Uterus (tissue), 4 donors: ENCODE measurements around the gene COL4A1. TPM values are rescaled to one million over a fixed set of nuclear protein-coding genes. Genes with fewer than 3 reads are reported as not detected.

Experiments
- DNase-seq, 2 donors: peaks; one replicate each; pipeline ENCODE4 v3.0.0-alpha.2; 2019 to 2020
- H3K27ac ChIP-seq, 2 donors: fragments of 200-600 bp; sonication (generic); 1 replicate in 1 of 2; 2 replicates in 1 of 2; pipeline ENCODE4 v1.5.1; 2016 to 2018
- H3K27me3 ChIP-seq, 2 donors: fragments of 200-600 bp; sonication (generic); one replicate each; pipeline ENCODE4 v1.5.1; 2018 to 2019; ENCODE audit warnings: control low read depth in 1 of 2
- H3K36me3 ChIP-seq, 2 donors: fragments of 200-600 bp; sonication (generic); one replicate each; pipeline ENCODE4 v1.5.1; 2019; ENCODE audit warnings: control low read depth in 1 of 2
- H3K4me1 ChIP-seq, 2 donors: fragments of 200-600 bp; sonication (generic); one replicate each; pipeline ENCODE4 v1.5.1; 2018 to 2019; ENCODE audit warnings: control low read depth in 1 of 2
- H3K4me3 ChIP-seq, 2 donors: fragments of 200-600 bp; sonication (generic); 1 replicate in 1 of 2; 2 replicates in 1 of 2; pipeline ENCODE4 v1.5.1; 2018 to 2019; ENCODE audit warnings: mild to moderate bottlenecking in 1 of 2
- H3K9me3 ChIP-seq, 2 donors: fragments of 200-600 bp; sonication (generic); one replicate each; pipeline ENCODE4 v1.5.1; 2019; ENCODE audit warnings: control low read depth in 1 of 2
- POLR2A ChIP-seq, 2 donors: fragments of 450-650 bp; IDR thresholded peaks; one replicate each; pipeline ENCODE4 v1.6.1; 2016; ENCODE audit warnings: antibody characterized with exemption in 2 of 2, mild to moderate bottlenecking in 1 of 2, moderate library complexity in 1 of 2
- intact Hi-C: fragments of 100-400 bp; cut with DNase I; formaldehyde crosslinking; loops from one replicate; pipeline ENCODE4 v1.15.1; 2023; ENCODE audit warnings: low total_unique reads
- total RNA-seq, 4 donors: library from RNA; depleted of rRNA in 3 of 4; stranded (reverse); fragments of >200 nt in 3 of 4; gene quantifications; one replicate each; pipeline versions ENCODE4 v1.1.0 to v1.2.4, GENCODE V29; 2014 to 2023
- TF ChIP-seq, protein P1 (sequence below), 4 experiments: fragments of 200-600 bp in 2 of 4; fragments of 450-650 bp in 2 of 4; sonication (generic) in 2 of 4; IDR thresholded peaks; one replicate each; pipeline ENCODE4 v1.5.1; 2016 to 2019; ENCODE audit warnings: antibody characterized with exemption in 4 of 4, mild to moderate bottlenecking in 2 of 4, moderate library complexity in 1 of 4
- donor health status: DM: yes; HTN: yes; CAD: no.

The COL4A1 gene
- total RNA-seq, 4 donors from 2014 or later = 164 to 737 (median 209) TPM

DNA sequence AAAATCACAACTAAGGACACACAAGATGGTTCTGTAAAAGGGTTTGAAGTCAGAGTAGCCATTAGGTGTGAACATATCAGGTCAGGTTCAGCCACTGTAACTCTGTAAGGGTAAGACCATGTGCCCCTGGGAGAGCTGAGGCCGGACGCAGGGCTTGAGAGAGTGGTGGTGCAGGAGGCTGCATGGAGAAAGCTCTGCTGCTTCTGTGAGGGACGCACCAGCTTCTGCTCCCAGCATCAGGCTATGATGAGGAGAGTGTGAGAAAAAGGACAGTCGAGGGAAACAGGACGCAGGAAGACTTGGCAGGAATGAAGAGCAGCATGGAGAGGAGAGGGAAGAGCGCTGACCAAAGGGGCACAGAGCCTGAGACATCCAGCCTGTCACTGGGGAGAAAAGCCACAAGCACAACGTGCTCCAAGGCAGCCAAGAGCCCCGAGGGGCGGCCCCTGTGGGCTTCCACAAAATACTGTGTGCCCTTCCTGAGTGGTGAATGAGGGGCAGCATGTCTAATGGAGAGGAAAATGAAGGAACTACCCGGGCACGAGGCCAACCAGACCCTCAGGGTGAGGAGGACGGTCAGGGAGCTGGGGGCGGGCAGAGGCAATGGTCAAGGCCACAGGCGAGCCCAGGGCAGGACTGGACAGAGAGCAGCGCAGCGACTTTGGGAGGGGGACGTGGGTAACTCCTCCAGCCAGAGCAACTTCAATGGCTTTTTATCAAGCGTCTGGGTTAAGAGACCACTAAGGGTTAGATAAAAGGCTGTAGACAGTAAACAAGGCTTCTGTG lies 107.7 kb downstream of the COL4A1 start:
- H3K9me3 ChIP-seq = no peaks in the 10 kb centered on the region
- no peak for DNase-seq
- no peaks in the 10 kb centered on the region for H3K27me3 ChIP-seq
- no peaks in the 10 kb centered on the region for H3K36me3 ChIP-seq
- no peak for TF ChIP-seq POLR2A (IDR thresholded peaks at IDR 0.05)
- intact Hi-C loops = no loop called here
- H3K4me1 ChIP-seq = no peaks in the 10 kb centered on the region
- H3K4me3 ChIP-seq = no peak overlapping the region
- H3K27ac ChIP-seq = no peak overlapping the region

DNA sequence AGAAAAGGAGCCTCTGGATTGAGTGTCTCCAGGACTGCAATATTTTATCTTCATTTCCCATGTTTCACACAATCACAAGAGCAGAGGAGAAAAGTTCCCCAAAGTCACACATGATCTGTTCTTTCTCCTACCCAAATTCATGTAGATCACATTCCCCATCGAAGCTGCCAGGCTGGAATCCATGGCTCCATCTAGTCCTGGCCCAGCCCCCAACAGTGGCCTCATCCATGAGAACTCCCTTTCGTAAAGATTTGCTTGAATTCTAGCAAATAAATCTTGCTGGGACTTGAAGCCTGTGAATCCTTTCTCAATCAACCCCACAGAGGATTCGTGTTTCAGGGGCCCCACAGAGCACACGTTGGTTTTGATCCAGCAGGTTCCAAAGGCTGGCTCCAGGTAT lies 109.5 kb downstream of the COL4A1 start:
- Histone ChIP-seq H3K9me3 (no peaks in the 10 kb centered on the region), H3K27ac (no peak overlapping the region), H3K36me3 (no peaks in the 10 kb centered on the region), H3K4me1 (no peaks in the 10 kb centered on the region), H3K4me3 (no peak overlapping the region), H3K27me3 (no peaks in the 10 kb centered on the region)
- TF ChIP-seq POLR2A (IDR thresholded peaks at IDR 0.05) = no peak
- TF ChIP-seq, protein P1, sequence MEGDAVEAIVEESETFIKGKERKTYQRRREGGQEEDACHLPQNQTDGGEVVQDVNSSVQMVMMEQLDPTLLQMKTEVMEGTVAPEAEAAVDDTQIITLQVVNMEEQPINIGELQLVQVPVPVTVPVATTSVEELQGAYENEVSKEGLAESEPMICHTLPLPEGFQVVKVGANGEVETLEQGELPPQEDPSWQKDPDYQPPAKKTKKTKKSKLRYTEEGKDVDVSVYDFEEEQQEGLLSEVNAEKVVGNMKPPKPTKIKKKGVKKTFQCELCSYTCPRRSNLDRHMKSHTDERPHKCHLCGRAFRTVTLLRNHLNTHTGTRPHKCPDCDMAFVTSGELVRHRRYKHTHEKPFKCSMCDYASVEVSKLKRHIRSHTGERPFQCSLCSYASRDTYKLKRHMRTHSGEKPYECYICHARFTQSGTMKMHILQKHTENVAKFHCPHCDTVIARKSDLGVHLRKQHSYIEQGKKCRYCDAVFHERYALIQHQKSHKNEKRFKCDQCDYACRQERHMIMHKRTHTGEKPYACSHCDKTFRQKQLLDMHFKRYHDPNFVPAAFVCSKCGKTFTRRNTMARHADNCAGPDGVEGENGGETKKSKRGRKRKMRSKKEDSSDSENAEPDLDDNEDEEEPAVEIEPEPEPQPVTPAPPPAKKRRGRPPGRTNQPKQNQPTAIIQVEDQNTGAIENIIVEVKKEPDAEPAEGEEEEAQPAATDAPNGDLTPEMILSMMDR (IDR thresholded peaks at IDR 0.05) = no peak
- intact Hi-C loops = no loop called here
- no peak for DNase-seq

DNA sequence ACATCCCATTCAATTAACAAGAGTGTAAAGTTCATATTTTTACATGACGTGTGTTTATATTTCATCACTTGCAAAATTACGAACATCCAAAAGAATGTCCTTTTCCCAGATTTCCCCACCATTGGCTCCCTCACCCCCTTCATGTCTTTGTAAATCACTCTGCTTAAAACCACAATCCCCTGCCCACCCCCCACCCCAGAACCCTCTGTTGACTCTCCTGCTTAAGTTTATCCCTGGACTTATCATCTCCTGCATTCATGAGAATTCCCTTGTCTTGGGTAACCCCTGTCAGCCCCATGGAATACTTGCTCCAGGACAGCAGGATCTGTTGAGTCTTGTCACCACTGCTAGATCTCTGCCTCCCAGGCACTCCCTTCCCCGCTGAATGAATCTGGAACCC lies 109.9 kb downstream of the COL4A1 start:
- no peak for DNase-seq
- Histone ChIP-seq H3K4me1 (no peaks in the 10 kb centered on the region), H3K36me3 (no peaks in the 10 kb centered on the region), H3K27me3 (no peaks in the 10 kb centered on the region), H3K4me3 (no peak overlapping the region), H3K27ac (no peak overlapping the region), H3K9me3 (no peaks in the 10 kb centered on the region)
- intact Hi-C loops = no loop called here
- TF ChIP-seq, protein P1 (IDR thresholded peaks at IDR 0.05) = no peak
- TF ChIP-seq POLR2A (IDR thresholded peaks at IDR 0.05) = no peak

- TF ChIP-seq, protein P1 (IDR thresholded peaks at IDR 0.05) = no peak
- no peak for TF ChIP-seq POLR2A (IDR thresholded peaks at IDR 0.05)
- no peak for DNase-seq
- H3K27ac ChIP-seq = no peak overlapping the region
- H3K4me3 ChIP-seq = no peak overlapping the region
- H3K4me1 ChIP-seq = no peaks in the 10 kb centered on the region
- no peaks in the 10 kb centered on the region for H3K9me3 ChIP-seq
- no peaks in the 10 kb centered on the region for H3K36me3 ChIP-seq
- no peaks in the 10 kb centered on the region for H3K27me3 ChIP-seq
- intact Hi-C loops = no loop called here
These were observed 111.1 kb downstream of the COL4A1 start for GRCh38 chr13:110195547-110196485.

DNA sequence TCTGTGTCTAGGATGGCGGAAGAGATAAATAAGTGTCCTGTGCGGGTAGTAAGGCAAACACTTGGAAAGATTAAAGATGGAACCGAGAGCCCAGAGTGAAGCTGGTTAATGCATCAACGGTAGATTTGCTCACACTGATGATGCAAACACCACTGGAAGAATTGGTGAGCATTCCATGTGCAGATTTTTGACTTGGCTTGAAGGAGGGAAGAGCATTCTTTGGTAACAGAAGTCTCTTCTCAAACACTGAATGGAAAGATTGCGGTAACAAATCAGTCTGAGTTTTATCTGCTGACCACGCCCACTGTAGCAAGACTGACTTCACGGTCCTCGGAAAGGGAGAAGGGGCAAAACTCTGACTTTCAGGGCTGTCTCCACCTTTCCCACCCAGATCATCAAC lies 112.5 kb downstream of the COL4A1 start:
- H3K27ac ChIP-seq = no peak overlapping the region
- no peaks in the 10 kb centered on the region for H3K36me3 ChIP-seq

More for the DNA sequence above, 112.5 kb downstream of the COL4A1 start:
- intact Hi-C loops = no loop called here
- TF ChIP-seq, protein P1 (IDR thresholded peaks at IDR 0.05) = no peak
- TF ChIP-seq POLR2A (IDR thresholded peaks at IDR 0.05) = no peak
- Histone ChIP-seq H3K4me3 (no peak overlapping the region), H3K9me3 (no peaks in the 10 kb centered on the region), H3K4me1 (no peaks in the 10 kb centered on the region), H3K27me3 (no peaks in the 10 kb centered on the region)
- DNase-seq = no peak
